Measurements from ENCODE around the gene CLTA. TPM values are rescaled to one million over a fixed set of nuclear protein-coding genes. Genes with fewer than 3 reads are reported as not detected.

Gene CLTA
- total and polyA plus RNA-seq, 7 experiments from 2014 or later, result 32.2 to 140 (median 72.0) TPM

DNA sequence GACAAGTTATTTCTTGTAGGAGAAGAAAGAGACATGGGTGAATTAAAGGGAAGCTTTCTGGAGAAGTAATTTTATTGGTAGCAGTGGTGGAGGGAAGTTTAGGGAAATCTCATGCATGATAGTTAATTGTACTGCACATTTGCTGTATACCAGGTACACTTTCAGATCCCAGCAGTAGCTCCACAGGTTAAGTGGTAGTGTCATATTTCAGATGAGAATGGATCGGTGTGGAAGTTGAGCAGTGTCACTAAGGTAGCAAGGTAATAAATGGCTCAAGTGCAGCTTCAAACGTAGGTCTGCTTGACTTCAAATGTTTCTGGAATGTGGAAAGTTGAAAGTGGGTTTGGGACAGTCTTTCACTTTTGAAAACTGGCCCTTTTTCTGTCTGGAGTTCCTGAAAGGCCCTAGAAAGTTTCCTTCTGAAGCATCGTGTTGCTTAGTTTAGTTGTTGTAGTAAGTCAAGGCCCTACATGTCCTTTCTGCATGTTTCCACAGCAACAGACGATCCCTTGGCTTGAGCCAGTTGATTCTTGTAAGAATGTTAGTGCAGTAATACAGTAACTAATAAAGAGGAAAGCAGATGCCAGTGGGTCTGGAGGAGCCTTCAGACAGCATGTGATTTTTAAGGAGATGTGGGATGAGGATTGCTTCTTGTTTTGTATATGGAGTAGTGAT, 3.7 kb downstream of the CLTA start:
- CTCF ChIA-PET, result no interaction called here
- intact Hi-C loops (cut with micrococcal nuclease), result loop anchor here (5.0 to 10.0 kb wide), 4 partner anchors 43 to 1817 kb away; partner anchors contain the start of genes ATOSB (in 1 of the 2), FAM221B (in 1 of the 2), MYORG (in 1 of the 2) and TMEM8B (in 1 of the 2)
- no peaks in the 10 kb centered on the region for H3K27me3 Mint-ChIP-seq
- DNase-seq (no peak), ATAC-seq (no peak)
- no peak overlapping the region for H3K4me3 ChIP-seq (ENCODE audit: low read length)
- H3K9me3 ChIP-seq (ENCODE audit: control insufficient read depth in 2 of 3, low read length in 3 of 3), result no peaks in the 10 kb centered on the region
- no peak overlapping the region for H3K27ac ChIP-seq (ENCODE audit: low read depth, low read length)
- peak overlapping the region in 5 of 9 donors; percentile 10 to 72 (median 26) for H3K27ac Mint-ChIP-seq
- no peaks in the 10 kb centered on the region for H3K27me3 ChIP-seq (ENCODE audit: control insufficient read depth in 2 of 2, insufficient read depth in 2 of 2, low read length in 2 of 2)
- peaks cover 48 to 61% (median 57%) of the 10 kb centered on the region in 7 donors for H3K4me1 Mint-ChIP-seq
- peak overlapping the region in 8 of 10 donors; percentile 17 to 90 (median 62) for H3K4me3 Mint-ChIP-seq
- H3K36me3 ChIP-seq (ENCODE audit: control insufficient read depth in 2 of 3, insufficient read depth in 3 of 3, low read length in 3 of 3), result peaks cover 5 to 27% (median 6%) of the 10 kb centered on the region in 3 experiments
- H3K9me3 Mint-ChIP-seq, result no peaks in the 10 kb centered on the region
- POLR2A ChIA-PET, result interaction anchor here (1.4 to 5.7 kb wide), 2 partner anchors 8 to 19 kb away, joined by 4 to 30 read pairs; no protein-coding TSS in a partner anchor
- H3K4me1 ChIP-seq (ENCODE audit: control insufficient read depth in 2 of 2, insufficient read depth in 2 of 2, low read length in 2 of 2), result peaks cover 33 to 35% of the 10 kb centered on the region in 2 donors
- peaks cover 0 to 22% (median 19%) of the 10 kb centered on the region in 5 donors for H3K36me3 Mint-ChIP-seq

- Mint-ChIP-seq H3K4me3 (no peak overlapping the region), H3K9me3 (no peaks in the 10 kb centered on the region), H3K27ac (peak overlapping the region in 2 of 9 donors; percentile 10 to 58), H3K4me1 (peaks cover 18 to 56% (median 41%) of the 10 kb centered on the region in 7 donors), H3K36me3 (peaks cover 8 to 61% (median 16%) of the 10 kb centered on the region in 5 donors), H3K27me3 (no peaks in the 10 kb centered on the region)
- ATAC-seq (no peak), DNase-seq (no peak)
- intact Hi-C loops (cut with micrococcal nuclease), result no loop called here
- CTCF ChIA-PET, result interaction anchor here (0.6 kb wide), 1 partner anchor 55 kb away, joined by 3 read pairs; no protein-coding TSS in a partner anchor
- Histone ChIP-seq H3K36me3 (ENCODE audit: control insufficient read depth in 2 of 3, insufficient read depth in 3 of 3, low read length in 3 of 3) (peaks cover 29 to 97% (median 43%) of the 10 kb centered on the region in 3 experiments), H3K9me3 (ENCODE audit: control insufficient read depth in 2 of 3, low read length in 3 of 3) (no peaks in the 10 kb centered on the region), H3K27ac (ENCODE audit: low read depth, low read length) (no peak overlapping the region), H3K27me3 (ENCODE audit: control insufficient read depth in 2 of 2, insufficient read depth in 2 of 2, low read length in 2 of 2) (no peaks in the 10 kb centered on the region), H3K4me1 (ENCODE audit: control insufficient read depth in 2 of 2, insufficient read depth in 2 of 2, low read length in 2 of 2) (peaks cover 7 to 8% of the 10 kb centered on the region in 2 donors), H3K4me3 (ENCODE audit: low read length) (no peak overlapping the region)
- POLR2A ChIA-PET, result no interaction called here
Measured at GRCh38 chr9:36204906-36205547, 14.3 kb downstream of the CLTA start.

- peak overlapping the region in 1 of 10 donors; percentile 6 for H3K4me3 Mint-ChIP-seq
- no peak overlapping the region for H3K27ac ChIP-seq (ENCODE audit: low read depth, low read length)
- H3K27me3 ChIP-seq (ENCODE audit: control insufficient read depth in 2 of 2, insufficient read depth in 2 of 2, low read length in 2 of 2), result no peaks in the 10 kb centered on the region
- CTCF ChIA-PET, result no interaction called here
- intact Hi-C loops (cut with micrococcal nuclease), result no loop called here
- ATAC-seq, result no peak
- peaks cover 21 to 66% (median 54%) of the 10 kb centered on the region in 7 donors for H3K4me1 Mint-ChIP-seq
- H3K9me3 ChIP-seq (ENCODE audit: control insufficient read depth in 2 of 3, low read length in 3 of 3), result no peaks in the 10 kb centered on the region
- DNase-seq, result no peak
- H3K36me3 ChIP-seq (ENCODE audit: control insufficient read depth in 2 of 3, insufficient read depth in 3 of 3, low read length in 3 of 3), result peaks cover 33 to 96% (median 34%) of the 10 kb centered on the region in 3 experiments
- POLR2A ChIA-PET, result interaction anchor here (1.2 kb wide), 1 partner anchor 17 kb away, joined by 6 read pairs; the partner anchor contains the start of gene CLTA
- H3K9me3 Mint-ChIP-seq, result no peaks in the 10 kb centered on the region
- no peak overlapping the region for H3K4me3 ChIP-seq (ENCODE audit: low read length)
- peaks cover 18 to 74% (median 26%) of the 10 kb centered on the region in 5 donors for H3K36me3 Mint-ChIP-seq
- H3K27ac Mint-ChIP-seq, result peak overlapping the region in 7 of 9 donors; percentile 28 to 83 (median 68)
- no peaks in the 10 kb centered on the region for H3K27me3 Mint-ChIP-seq
- H3K4me1 ChIP-seq (ENCODE audit: control insufficient read depth in 2 of 2, insufficient read depth in 2 of 2, low read length in 2 of 2), result peaks cover 7 to 8% of the 10 kb centered on the region in 2 donors
Measured at GRCh38 chr9:36207016-36207415, 16.3 kb downstream of the CLTA start.

GRCh38 chr9:36207546-36208012, 16.9 kb downstream of the CLTA start:
- peaks cover 14 to 69% (median 21%) of the 10 kb centered on the region in 5 donors for H3K36me3 Mint-ChIP-seq
- no peaks in the 10 kb centered on the region for H3K9me3 Mint-ChIP-seq
- ChIA-PET CTCF (no interaction called here), POLR2A (interaction anchor here (1.2 kb wide), 1 partner anchor 17 kb away, joined by 6 read pairs; the partner anchor contains the start of gene CLTA)
- DNase-seq (no peak), ATAC-seq (no peak)
- H3K4me1 ChIP-seq (ENCODE audit: control insufficient read depth in 2 of 2, insufficient read depth in 2 of 2, low read length in 2 of 2), result peaks cover 7 to 8% of the 10 kb centered on the region in 2 donors
- peak overlapping the region; percentile 37 for H3K27ac ChIP-seq (ENCODE audit: low read depth, low read length)
- peaks cover 30 to 96% (median 34%) of the 10 kb centered on the region in 3 experiments for H3K36me3 ChIP-seq (ENCODE audit: control insufficient read depth in 2 of 3, insufficient read depth in 3 of 3, low read length in 3 of 3)
- H3K27me3 ChIP-seq (ENCODE audit: control insufficient read depth in 2 of 2, insufficient read depth in 2 of 2, low read length in 2 of 2), result no peaks in the 10 kb centered on the region
- H3K4me3 Mint-ChIP-seq, result peak overlapping the region in 2 of 10 donors; percentile 7 to 52
- peak overlapping the region; percentile 25 to 82 (median 75) for H3K27ac Mint-ChIP-seq
- H3K27me3 Mint-ChIP-seq, result no peaks in the 10 kb centered on the region
- no peak overlapping the region for H3K4me3 ChIP-seq (ENCODE audit: low read length)
- peaks cover 19 to 66% (median 50%) of the 10 kb centered on the region in 7 donors for H3K4me1 Mint-ChIP-seq
- intact Hi-C loops (cut with micrococcal nuclease), result no loop called here
- no peaks in the 10 kb centered on the region for H3K9me3 ChIP-seq (ENCODE audit: control insufficient read depth in 2 of 3, low read length in 3 of 3)

GRCh38 chr9:36208521-36209253, 18.0 kb downstream of the CLTA start:
- ATAC-seq (no peak), DNase-seq (no peak)
- CTCF ChIA-PET, result interaction anchor here (1.0 kb wide), 1 partner anchor 17 kb away, joined by 3 read pairs; no protein-coding TSS in a partner anchor
- Mint-ChIP-seq H3K36me3 (peaks cover 14 to 69% (median 21%) of the 10 kb centered on the region in 5 donors), H3K4me3 (peak overlapping the region in 1 of 10 donors; percentile 4), H3K27me3 (no peaks in the 10 kb centered on the region), H3K27ac (peak overlapping the region in 8 of 9 donors; percentile 57 to 82 (median 76)), H3K4me1 (peaks cover 23 to 64% (median 55%) of the 10 kb centered on the region in 7 donors), H3K9me3 (no peaks in the 10 kb centered on the region)
- intact Hi-C loops (cut with micrococcal nuclease), result no loop called here
- POLR2A ChIA-PET, result no interaction called here
- no peak overlapping the region for H3K4me3 ChIP-seq (ENCODE audit: low read length)
- H3K36me3 ChIP-seq (ENCODE audit: control insufficient read depth in 2 of 3, insufficient read depth in 3 of 3, low read length in 3 of 3), result peaks cover 24 to 96% (median 34%) of the 10 kb centered on the region in 3 experiments
- H3K4me1 ChIP-seq (ENCODE audit: control insufficient read depth in 2 of 2, insufficient read depth in 2 of 2, low read length in 2 of 2), result peaks cover 7 to 8% of the 10 kb centered on the region in 2 donors
- H3K9me3 ChIP-seq (ENCODE audit: control insufficient read depth in 2 of 3, low read length in 3 of 3), result no peaks in the 10 kb centered on the region
- no peaks in the 10 kb centered on the region for H3K27me3 ChIP-seq (ENCODE audit: control insufficient read depth in 2 of 2, insufficient read depth in 2 of 2, low read length in 2 of 2)
- peak overlapping the region; percentile 37 for H3K27ac ChIP-seq (ENCODE audit: low read depth, low read length)

DNA sequence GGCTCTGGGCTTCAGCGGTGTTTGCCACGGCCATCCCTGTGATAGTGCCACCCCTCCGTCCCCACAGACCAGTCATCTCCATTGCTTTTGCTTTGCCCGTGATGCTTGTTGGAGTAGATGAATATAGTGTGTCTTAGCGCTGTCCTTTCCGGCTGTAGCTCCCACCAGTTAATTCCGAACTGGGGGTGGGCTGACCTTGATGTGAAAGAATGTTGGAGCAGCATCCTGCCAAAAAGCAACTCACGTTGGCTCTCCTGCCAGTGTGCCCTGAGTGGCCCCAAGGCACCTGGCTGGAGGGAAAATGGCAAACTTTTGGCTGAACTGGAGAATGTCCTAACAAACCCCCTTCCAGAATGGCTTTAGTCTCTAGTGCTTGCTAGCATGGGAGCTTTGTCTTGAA, 20.0 kb downstream of the CLTA start:
- H3K27ac ChIP-seq (ENCODE audit: low read depth, low read length), result no peak overlapping the region
- H3K36me3 Mint-ChIP-seq, result peaks cover 10 to 58% (median 16%) of the 10 kb centered on the region in 5 donors
- H3K4me1 Mint-ChIP-seq, result peaks cover 23 to 78% (median 64%) of the 10 kb centered on the region in 7 donors
- peaks cover 7 to 8% of the 10 kb centered on the region in 2 donors for H3K4me1 ChIP-seq (ENCODE audit: control insufficient read depth in 2 of 2, insufficient read depth in 2 of 2, low read length in 2 of 2)
- ATAC-seq (no peak), DNase-seq (no peak)
- peak overlapping the region in 6 of 9 donors; percentile 4 to 86 (median 50) for H3K27ac Mint-ChIP-seq
- intact Hi-C loops (cut with micrococcal nuclease), result no loop called here
- H3K4me3 ChIP-seq (ENCODE audit: low read length), result no peak overlapping the region
- no peaks in the 10 kb centered on the region for H3K27me3 Mint-ChIP-seq
- H3K9me3 Mint-ChIP-seq, result no peaks in the 10 kb centered on the region
- peaks cover 9 to 83% (median 24%) of the 10 kb centered on the region in 3 experiments for H3K36me3 ChIP-seq (ENCODE audit: control insufficient read depth in 2 of 3, insufficient read depth in 3 of 3, low read length in 3 of 3)
- H3K27me3 ChIP-seq (ENCODE audit: control insufficient read depth in 2 of 2, insufficient read depth in 2 of 2, low read length in 2 of 2), result no peaks in the 10 kb centered on the region
- POLR2A ChIA-PET, result interaction anchor here (0.6 kb wide), 1 partner anchor 226 kb away, joined by 3 read pairs; no protein-coding TSS in a partner anchor
- CTCF ChIA-PET, result no interaction called here
- H3K4me3 Mint-ChIP-seq, result no peak overlapping the region
- no peaks in the 10 kb centered on the region for H3K9me3 ChIP-seq (ENCODE audit: control insufficient read depth in 2 of 3, low read length in 3 of 3)
